ENCODE data around the gene MOB2.

DNA sequence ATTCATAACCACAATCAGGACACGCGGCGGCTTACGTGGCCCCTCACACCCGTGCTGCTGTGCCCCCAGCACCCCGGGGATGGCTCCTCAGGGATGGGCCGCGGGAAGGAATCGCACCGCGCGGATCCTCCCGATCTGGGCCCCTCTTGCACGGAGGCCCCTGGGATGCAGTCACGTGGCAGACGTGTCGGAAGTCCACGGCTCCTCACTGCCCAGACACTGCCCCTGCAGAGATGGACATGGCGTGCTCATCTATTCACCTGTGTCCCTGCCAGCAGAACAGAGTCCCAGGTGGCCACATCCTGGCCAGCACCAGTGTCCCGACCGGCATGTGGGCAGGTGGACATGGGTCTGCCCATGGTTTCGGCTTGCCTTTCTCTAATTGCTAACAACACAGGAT, 12.8 kb downstream of the MOB2 start:
- TF ChIP-seq, protein P1, sequence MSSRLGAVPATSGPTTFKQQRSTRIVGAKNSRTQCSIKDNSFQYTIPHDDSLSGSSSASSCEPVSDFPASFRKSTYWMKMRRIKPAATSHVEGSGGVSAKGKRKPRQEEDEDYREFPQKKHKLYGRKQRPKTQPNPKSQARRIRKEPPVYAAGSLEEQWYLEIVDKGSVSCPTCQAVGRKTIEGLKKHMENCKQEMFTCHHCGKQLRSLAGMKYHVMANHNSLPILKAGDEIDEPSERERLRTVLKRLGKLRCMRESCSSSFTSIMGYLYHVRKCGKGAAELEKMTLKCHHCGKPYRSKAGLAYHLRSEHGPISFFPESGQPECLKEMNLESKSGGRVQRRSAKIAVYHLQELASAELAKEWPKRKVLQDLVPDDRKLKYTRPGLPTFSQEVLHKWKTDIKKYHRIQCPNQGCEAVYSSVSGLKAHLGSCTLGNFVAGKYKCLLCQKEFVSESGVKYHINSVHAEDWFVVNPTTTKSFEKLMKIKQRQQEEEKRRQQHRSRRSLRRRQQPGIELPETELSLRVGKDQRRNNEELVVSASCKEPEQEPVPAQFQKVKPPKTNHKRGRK (tag; IDR thresholded peaks at IDR 0.05) = no peak
- no peak for TF ChIP-seq RAD21 (CRISPR knock-in tag; conservative IDR thresholded peaks at IDR 0.05 in 1 of 2, IDR thresholded peaks at IDR 0.05 in 1 of 2)
- no peak for TF ChIP-seq FOXP1 (CRISPR knock-in tag; IDR thresholded peaks at IDR 0.05)
- TF ChIP-seq, protein P2, sequence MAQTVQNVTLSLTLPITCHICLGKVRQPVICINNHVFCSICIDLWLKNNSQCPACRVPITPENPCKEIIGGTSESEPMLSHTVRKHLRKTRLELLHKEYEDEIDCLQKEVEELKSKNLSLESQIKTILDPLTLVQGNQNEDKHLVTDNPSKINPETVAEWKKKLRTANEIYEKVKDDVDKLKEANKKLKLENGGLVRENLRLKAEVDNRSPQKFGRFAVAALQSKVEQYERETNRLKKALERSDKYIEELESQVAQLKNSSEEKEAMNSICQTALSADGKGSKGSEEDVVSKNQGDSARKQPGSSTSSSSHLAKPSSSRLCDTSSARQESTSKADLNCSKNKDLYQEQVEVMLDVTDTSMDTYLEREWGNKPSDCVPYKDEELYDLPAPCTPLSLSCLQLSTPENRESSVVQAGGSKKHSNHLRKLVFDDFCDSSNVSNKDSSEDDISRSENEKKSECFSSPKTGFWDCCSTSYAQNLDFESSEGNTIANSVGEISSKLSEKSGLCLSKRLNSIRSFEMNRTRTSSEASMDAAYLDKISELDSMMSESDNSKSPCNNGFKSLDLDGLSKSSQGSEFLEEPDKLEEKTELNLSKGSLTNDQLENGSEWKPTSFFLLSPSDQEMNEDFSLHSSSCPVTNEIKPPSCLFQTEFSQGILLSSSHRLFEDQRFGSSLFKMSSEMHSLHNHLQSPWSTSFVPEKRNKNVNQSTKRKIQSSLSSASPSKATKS (CRISPR knock-in tag; IDR thresholded peaks at IDR 0.05) = no peak
- no peak for TF ChIP-seq GABPA (tag; conservative IDR thresholded peaks at IDR 0.05; ENCODE audit: low read depth)
- no peak for TF ChIP-seq BRD9 (IDR thresholded peaks at IDR 0.05; ENCODE audit: low read depth, partially characterized antibody)
